SK-N-SH (cell line): ENCODE data around the gene APC. TPM values are rescaled to one million over a fixed set of nuclear protein-coding genes. Genes with fewer than 3 reads are reported as not detected.

ENCODE experiments used
- CTCF ChIA-PET: fragments of 300-600, 350-600 bp; formaldehyde crosslinking; extraction: SDS; loops from one replicate; lab custom pipeline; 2021; lab: Yijun Ruan, JAX
- POLR2A ChIA-PET: fragments of 350-600 bp; sonication (Branson Sonifier 250); formaldehyde crosslinking; extraction: SDS; loops from one replicate; lab custom pipeline; 2020; ENCODE audit warnings: antibody characterized with exemption, inconsistent platforms; lab: Yijun Ruan, JAX
- DNase-seq: peaks from one replicate; pipeline ENCODE4 v3.0.0; 2012
- H2AFZ ChIP-seq: fragments of 200-600 bp; sonication (generic); 2 replicates; pipeline ENCODE4 v1.8.1; 2016; ENCODE audit warnings: antibody characterized with exemption, mild to moderate bottlenecking, low read depth
- H3F3A ChIP-seq: fragments of 200-600 bp; sonication (generic); replicated peaks from 2 replicates; pipeline ENCODE3; 2016; ENCODE audit warnings: antibody characterized with exemption, mild to moderate bottlenecking; ENCODE audit not compliant: insufficient read depth
- H3K27ac ChIP-seq, 2 experiments: fragments of 200-500 bp in 1 of 2; fragments of 200-600 bp in 1 of 2; sonication (Bioruptor generic) in 1 of 2; sonication (generic), shearing (Covaris generic) in 1 of 2; 2 replicates each; pipeline versions ENCODE4 v1.5.1 to v1.6.1; 2014 to 2016; ENCODE audit warnings: low read depth in 2 of 2, inconsistent platforms in 1 of 2, low read length in 1 of 2, mild to moderate bottlenecking in 1 of 2, mixed read lengths in 1 of 2
- H3K27me3 ChIP-seq: fragments of 200-600 bp; sonication (generic), shearing (Covaris generic); 2 replicates; pipeline ENCODE4 v1.6.1; 2016; ENCODE audit warnings: mixed run types; ENCODE audit not compliant: insufficient read depth
- H3K36me3 ChIP-seq, 2 experiments: fragments of 200-500 bp in 1 of 2; fragments of 200-600 bp in 1 of 2; sonication (Bioruptor generic) in 1 of 2; sonication (generic) in 1 of 2; replicated peaks in 1 of 2; 2 replicates each; pipeline versions ENCODE3 to v1.5.1; 2014 to 2016; ENCODE audit warnings: low read length in 1 of 2, mild to moderate bottlenecking in 1 of 2; ENCODE audit not compliant: insufficient read depth in 2 of 2, control insufficient read depth in 1 of 2
- H3K4me1 ChIP-seq, 2 experiments: fragments of 200-500 bp in 1 of 2; fragments of 200-600 bp in 1 of 2; sonication (Bioruptor generic) in 1 of 2; sonication (generic), shearing (Covaris generic) in 1 of 2; 2 replicates each; pipeline versions ENCODE4 v1.5.1 to v1.6.1; 2014 to 2016; ENCODE audit warnings: low read depth in 1 of 2, low read length in 1 of 2, mixed run types in 1 of 2; ENCODE audit not compliant: insufficient read depth in 2 of 2, control insufficient read depth in 1 of 2
- H3K4me2 ChIP-seq: fragments of 200-600 bp; sonication (generic), shearing (Covaris generic); 2 replicates; pipeline ENCODE4 v1.6.1; 2017; ENCODE audit warnings: mixed run types
- H3K4me3 ChIP-seq, 2 experiments: fragments of 200-500 bp in 1 of 2; fragments of 200-600 bp in 1 of 2; sonication (Bioruptor generic) in 1 of 2; sonication (generic), shearing (Covaris generic) in 1 of 2; 2 replicates each; pipeline versions ENCODE4 v1.5.1 to v1.8.1; 2014 to 2016; ENCODE audit warnings: low read depth in 2 of 2, inconsistent platforms in 1 of 2, low read length in 1 of 2, mild to moderate bottlenecking in 1 of 2, mixed read lengths in 1 of 2, moderate library complexity in 1 of 2
- H3K79me2 ChIP-seq: fragments of 200-600 bp; sonication (generic); 2 replicates; pipeline ENCODE4 v1.8.1; 2017; ENCODE audit warnings: mild to moderate bottlenecking; ENCODE audit not compliant: insufficient read depth
- H3K9ac ChIP-seq: fragments of 200-600 bp; sonication (generic); 2 replicates; pipeline ENCODE4 v1.6.1; 2017; ENCODE audit warnings: mixed run types
- H3K9me2 ChIP-seq: fragments of 200-600 bp; sonication (generic); 2 replicates; pipeline ENCODE4 v1.6.1; 2017; ENCODE audit warnings: mixed run types
- H3K9me3 ChIP-seq: fragments of 200-600 bp; sonication (generic); 2 replicates; pipeline ENCODE4 v1.6.1; 2017; ENCODE audit warnings: mixed run types, mild to moderate bottlenecking, moderate library complexity
- H4K20me1 ChIP-seq: fragments of 200-600 bp; sonication (generic); 2 replicates; pipeline ENCODE4 v1.6.1; 2017; ENCODE audit warnings: mild to moderate bottlenecking, mixed run types; ENCODE audit not compliant: insufficient read depth
- EP300 ChIP-seq, 2 experiments: IDR thresholded peaks; 2 replicates each; pipeline versions ENCODE4 v1.4.0 to v1.6.1; 2012; ENCODE audit warnings: borderline replicate concordance in 1 of 2, low read depth in 1 of 2, low read length in 1 of 2
- EZH2phosphoT487 ChIP-seq: fragments of 200-600 bp; sonication (generic); IDR thresholded peaks from 2 replicates; pipeline ENCODE4 v1.6.1; 2017; ENCODE audit warnings: low read depth, mixed run types, mild to moderate bottlenecking, antibody characterized with exemption, moderate library complexity, borderline replicate concordance
- FOXM1 ChIP-seq: IDR thresholded peaks from 2 replicates; pipeline ENCODE4 v1.4.0; 2012; ENCODE audit warnings: low read depth, mild to moderate bottlenecking
- GABPA ChIP-seq: IDR thresholded peaks from 2 replicates; pipeline ENCODE4 v1.4.0; 2012; ENCODE audit warnings: low read depth, mild to moderate bottlenecking
- MXI1 ChIP-seq: IDR thresholded peaks from 2 replicates; pipeline ENCODE4 v1.6.1; 2012; ENCODE audit warnings: mild to moderate bottlenecking, low read depth, low read length, improper control_type of control experiment
- NFIC ChIP-seq: IDR thresholded peaks from 2 replicates; pipeline ENCODE4 v1.4.0; 2012; ENCODE audit warnings: borderline replicate concordance
- NRF1 ChIP-seq: IDR thresholded peaks from 2 replicates; pipeline ENCODE4 v1.6.1; 2012; ENCODE audit warnings: low read depth, mild to moderate bottlenecking, low read length
- POLR2AphosphoS5 ChIP-seq: IDR thresholded peaks from 2 replicates; pipeline ENCODE4 v1.6.1; 2012; ENCODE audit warnings: low read depth, low read length
- TAF1 ChIP-seq: IDR thresholded peaks from 2 replicates; pipeline ENCODE4 v1.6.1; 2012; ENCODE audit warnings: low read depth, mild to moderate bottlenecking, low read length, moderate library complexity, borderline replicate concordance
- TEAD4 ChIP-seq: IDR thresholded peaks from 2 replicates; pipeline ENCODE4 v1.4.0; 2012; ENCODE audit warnings: mild to moderate bottlenecking, borderline replicate concordance; ENCODE audit not compliant: insufficient read depth
- WGBS: methylation state at CpG from one replicate; pipeline ENCODE4 v1.1.6; 2017; ENCODE audit warnings: low lambda C conversion rate; 5-methylcytosine and 5-hydroxymethylcytosine counted together
- polyA plus RNA-seq, 3 experiments: library from polyadenylated mRNA; depleted of rRNA; stranded (reverse); fragments of >200 nt; gene quantifications; 2 replicates each; pipeline ENCODE4 v1.2.3, GENCODE V29; 2012
- TF ChIP-seq, protein P1 (sequence below): fragments of 150-350 bp; IDR thresholded peaks from 2 replicates; pipeline ENCODE4 v1.6.1; 2016; ENCODE audit warnings: mild to moderate bottlenecking, low read depth, low read length
- TF ChIP-seq, protein P2 (sequence below): fragments of 150-350 bp; IDR thresholded peaks from 2 replicates; pipeline ENCODE4 v1.6.1; 2017; ENCODE audit warnings: antibody characterized with exemption, low read length, low read depth, borderline replicate concordance
- TF ChIP-seq, protein P3 (sequence below): IDR thresholded peaks from 2 replicates; pipeline ENCODE4 v1.4.0; 2012; ENCODE audit warnings: low read depth
- TF ChIP-seq, protein P4 (sequence below): IDR thresholded peaks from 2 replicates; pipeline ENCODE4 v1.6.1; 2012; ENCODE audit warnings: mild to moderate bottlenecking, low read depth, low read length, moderate library complexity
- TF ChIP-seq, protein P5 (sequence below): IDR thresholded peaks from 2 replicates; pipeline ENCODE4 v1.4.0; 2012; ENCODE audit warnings: low read depth, borderline replicate concordance

APC gene
- polyA plus RNA-seq, 1 of the 3 experiments (the other 2 are of a cell fraction): 5.1 TPM

DNA sequence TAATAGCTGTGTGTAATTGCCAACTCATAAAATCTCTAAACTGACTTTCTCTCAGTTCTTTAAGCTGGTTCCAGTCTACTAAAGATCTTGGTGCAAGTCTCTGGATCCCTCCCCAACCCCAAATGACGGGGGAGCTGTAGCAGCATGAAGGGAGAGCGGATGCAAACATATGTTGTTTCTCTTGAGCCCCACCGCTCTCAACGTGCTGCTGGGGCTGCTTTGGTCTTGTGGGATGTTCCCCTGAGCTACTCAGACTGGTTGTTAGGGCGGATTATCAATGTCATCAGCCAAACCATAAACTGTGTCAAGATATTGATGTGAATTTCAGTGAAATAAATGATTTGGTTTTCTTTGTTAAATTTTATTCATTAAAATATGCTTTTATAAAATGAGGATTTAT lies 40.9 kb upstream of the APC start:
- Histone ChIP-seq H3K9me3 (no peaks in the 10 kb centered on the region), H3K4me3 (no peak overlapping the region), H3K9ac (no peak overlapping the region), H3K79me2 (no peaks in the 10 kb centered on the region), H3K27me3 (no peaks in the 10 kb centered on the region), H3F3A (peaks cover 6% of the 10 kb centered on the region), H3K9me2 (no peaks in the 10 kb centered on the region), H2AFZ (no peak overlapping the region), H3K36me3 (no peaks in the 10 kb centered on the region), H4K20me1 (no peaks in the 10 kb centered on the region), H3K27ac (no peak overlapping the region), H3K4me1 (no peaks in the 10 kb centered on the region; a peak in 1 of 4 replicates), H3K4me2 (no peak overlapping the region)
- ChIA-PET CTCF (interaction anchor here (1.2 to 1.4 kb wide), 2 partner anchors 46 to 60 kb away, joined by 3 to 4 read pairs; no protein-coding TSS in a partner anchor), POLR2A (no interaction called here)
- TF ChIP-seq TEAD4: no peak
- TF ChIP-seq, protein P1, sequence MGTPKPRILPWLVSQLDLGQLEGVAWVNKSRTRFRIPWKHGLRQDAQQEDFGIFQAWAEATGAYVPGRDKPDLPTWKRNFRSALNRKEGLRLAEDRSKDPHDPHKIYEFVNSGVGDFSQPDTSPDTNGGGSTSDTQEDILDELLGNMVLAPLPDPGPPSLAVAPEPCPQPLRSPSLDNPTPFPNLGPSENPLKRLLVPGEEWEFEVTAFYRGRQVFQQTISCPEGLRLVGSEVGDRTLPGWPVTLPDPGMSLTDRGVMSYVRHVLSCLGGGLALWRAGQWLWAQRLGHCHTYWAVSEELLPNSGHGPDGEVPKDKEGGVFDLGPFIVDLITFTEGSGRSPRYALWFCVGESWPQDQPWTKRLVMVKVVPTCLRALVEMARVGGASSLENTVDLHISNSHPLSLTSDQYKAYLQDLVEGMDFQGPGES: no peak
- TF ChIP-seq EP300 (IDR thresholded peaks at IDR 0.05; ENCODE audit: borderline replicate concordance in 1 of 2, low read depth in 1 of 2, low read length in 1 of 2): no peak
- no peak for TF ChIP-seq NFIC
- TF ChIP-seq EZH2phosphoT487: no peak
- no peak for TF ChIP-seq NRF1
- no peak for TF ChIP-seq FOXM1
- TF ChIP-seq, protein P2, sequence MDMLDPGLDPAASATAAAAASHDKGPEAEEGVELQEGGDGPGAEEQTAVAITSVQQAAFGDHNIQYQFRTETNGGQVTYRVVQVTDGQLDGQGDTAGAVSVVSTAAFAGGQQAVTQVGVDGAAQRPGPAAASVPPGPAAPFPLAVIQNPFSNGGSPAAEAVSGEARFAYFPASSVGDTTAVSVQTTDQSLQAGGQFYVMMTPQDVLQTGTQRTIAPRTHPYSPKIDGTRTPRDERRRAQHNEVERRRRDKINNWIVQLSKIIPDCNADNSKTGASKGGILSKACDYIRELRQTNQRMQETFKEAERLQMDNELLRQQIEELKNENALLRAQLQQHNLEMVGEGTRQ: no peak
- no peak for TF ChIP-seq POLR2AphosphoS5
- TF ChIP-seq, protein P3, sequence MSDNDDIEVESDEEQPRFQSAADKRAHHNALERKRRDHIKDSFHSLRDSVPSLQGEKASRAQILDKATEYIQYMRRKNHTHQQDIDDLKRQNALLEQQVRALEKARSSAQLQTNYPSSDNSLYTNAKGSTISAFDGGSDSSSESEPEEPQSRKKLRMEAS: no peak
- TF ChIP-seq MXI1: no peak
- TF ChIP-seq, protein P4, sequence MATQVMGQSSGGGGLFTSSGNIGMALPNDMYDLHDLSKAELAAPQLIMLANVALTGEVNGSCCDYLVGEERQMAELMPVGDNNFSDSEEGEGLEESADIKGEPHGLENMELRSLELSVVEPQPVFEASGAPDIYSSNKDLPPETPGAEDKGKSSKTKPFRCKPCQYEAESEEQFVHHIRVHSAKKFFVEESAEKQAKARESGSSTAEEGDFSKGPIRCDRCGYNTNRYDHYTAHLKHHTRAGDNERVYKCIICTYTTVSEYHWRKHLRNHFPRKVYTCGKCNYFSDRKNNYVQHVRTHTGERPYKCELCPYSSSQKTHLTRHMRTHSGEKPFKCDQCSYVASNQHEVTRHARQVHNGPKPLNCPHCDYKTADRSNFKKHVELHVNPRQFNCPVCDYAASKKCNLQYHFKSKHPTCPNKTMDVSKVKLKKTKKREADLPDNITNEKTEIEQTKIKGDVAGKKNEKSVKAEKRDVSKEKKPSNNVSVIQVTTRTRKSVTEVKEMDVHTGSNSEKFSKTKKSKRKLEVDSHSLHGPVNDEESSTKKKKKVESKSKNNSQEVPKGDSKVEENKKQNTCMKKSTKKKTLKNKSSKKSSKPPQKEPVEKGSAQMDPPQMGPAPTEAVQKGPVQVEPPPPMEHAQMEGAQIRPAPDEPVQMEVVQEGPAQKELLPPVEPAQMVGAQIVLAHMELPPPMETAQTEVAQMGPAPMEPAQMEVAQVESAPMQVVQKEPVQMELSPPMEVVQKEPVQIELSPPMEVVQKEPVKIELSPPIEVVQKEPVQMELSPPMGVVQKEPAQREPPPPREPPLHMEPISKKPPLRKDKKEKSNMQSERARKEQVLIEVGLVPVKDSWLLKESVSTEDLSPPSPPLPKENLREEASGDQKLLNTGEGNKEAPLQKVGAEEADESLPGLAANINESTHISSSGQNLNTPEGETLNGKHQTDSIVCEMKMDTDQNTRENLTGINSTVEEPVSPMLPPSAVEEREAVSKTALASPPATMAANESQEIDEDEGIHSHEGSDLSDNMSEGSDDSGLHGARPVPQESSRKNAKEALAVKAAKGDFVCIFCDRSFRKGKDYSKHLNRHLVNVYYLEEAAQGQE: no peak
- no peak for TF ChIP-seq TAF1
- no peak for TF ChIP-seq GABPA
- TF ChIP-seq, protein P5, sequence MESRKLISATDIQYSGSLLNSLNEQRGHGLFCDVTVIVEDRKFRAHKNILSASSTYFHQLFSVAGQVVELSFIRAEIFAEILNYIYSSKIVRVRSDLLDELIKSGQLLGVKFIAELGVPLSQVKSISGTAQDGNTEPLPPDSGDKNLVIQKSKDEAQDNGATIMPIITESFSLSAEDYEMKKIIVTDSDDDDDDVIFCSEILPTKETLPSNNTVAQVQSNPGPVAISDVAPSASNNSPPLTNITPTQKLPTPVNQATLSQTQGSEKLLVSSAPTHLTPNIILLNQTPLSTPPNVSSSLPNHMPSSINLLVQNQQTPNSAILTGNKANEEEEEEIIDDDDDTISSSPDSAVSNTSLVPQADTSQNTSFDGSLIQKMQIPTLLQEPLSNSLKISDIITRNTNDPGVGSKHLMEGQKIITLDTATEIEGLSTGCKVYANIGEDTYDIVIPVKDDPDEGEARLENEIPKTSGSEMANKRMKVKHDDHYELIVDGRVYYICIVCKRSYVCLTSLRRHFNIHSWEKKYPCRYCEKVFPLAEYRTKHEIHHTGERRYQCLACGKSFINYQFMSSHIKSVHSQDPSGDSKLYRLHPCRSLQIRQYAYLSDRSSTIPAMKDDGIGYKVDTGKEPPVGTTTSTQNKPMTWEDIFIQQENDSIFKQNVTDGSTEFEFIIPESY: no peak
- DNase-seq: no peak
- 50% methylated on average over 5 of the region's 5 CpGs for WGBS
